Right lobe of liver (tissue), 6 donors: ENCODE data around the gene IFIT5. TPM values are rescaled to one million over a fixed set of nuclear protein-coding genes. Genes with fewer than 3 reads are reported as not detected.

Experiments
- ATAC-seq, 4 donors: fragments of 200-7000 bp; cut with Tn5 transposase; one replicate each; pipeline ENCODE4 v1.9.1; 2020; ENCODE audit warnings: mild to moderate bottlenecking in 4 of 4, moderate library complexity in 4 of 4
- DNase-seq, 3 donors: peaks; one replicate each; pipeline ENCODE4 v3.0.0-alpha.2; 2020
- H3K27ac ChIP-seq, 3 donors: fragments of 200-600 bp; one replicate each; pipeline ENCODE4 v1.8.0; 2022
- H3K27me3 ChIP-seq, 2 donors: fragments of 200-600 bp; one replicate each; pipeline ENCODE4 v1.8.0; 2022
- H3K36me3 ChIP-seq, 4 donors: fragments of 200-600 bp; sonication (generic) in 1 of 4; one replicate each; pipeline versions ENCODE4 v1.5.1 to v1.8.0; 2017 to 2022; ENCODE audit warnings: control low read depth in 1 of 4
- H3K4me1 ChIP-seq, 4 donors: fragments of 200-600 bp; sonication (generic) in 1 of 4; one replicate each; pipeline versions ENCODE4 v1.5.1 to v1.8.0; 2017 to 2022; ENCODE audit warnings: control low read depth in 1 of 4
- H3K4me3 ChIP-seq, 3 donors: fragments of 200-600 bp; one replicate each; pipeline ENCODE4 v1.8.0; 2022
- H3K9me3 ChIP-seq, 4 donors: fragments of 200-600 bp; sonication (generic) in 1 of 4; one replicate each; pipeline versions ENCODE4 v1.5.1 to v1.8.0; 2017 to 2022; ENCODE audit warnings: control low read depth in 1 of 4
- CTCF ChIP-seq, 4 donors: fragments of 200-600 bp in 3 of 4; fragments of 450-650 bp in 1 of 4; IDR thresholded peaks; one replicate each; pipeline versions ENCODE4 v1.5.1 to v1.8.0; 2016 to 2022; ENCODE audit warnings: antibody characterized with exemption in 4 of 4, mild to moderate bottlenecking in 2 of 4
- POLR2A ChIP-seq: fragments of 450-650 bp; IDR thresholded peaks from one replicate; pipeline ENCODE4 v1.6.1; 2017; ENCODE audit warnings: antibody characterized with exemption, mild to moderate bottlenecking
- WGBS: methylation state at CpG from one replicate; pipeline ENCODE4 v1.1.6; 2018; ENCODE audit warnings: low coverage, low lambda C conversion rate; ENCODE audit not compliant: insufficient coverage; ENCODE audit errors: missing lambda C conversion rate; 5-methylcytosine and 5-hydroxymethylcytosine counted together
- intact Hi-C, 2 donors: fragments of 100-400 bp; cut with DNase I; formaldehyde crosslinking; loops; one replicate each; pipeline versions ENCODE4 v1.11.2 to v1.14.1; 2022
- total RNA-seq, 6 experiments: library from RNA; depleted of rRNA in 2 of 6; stranded (reverse); fragments of >200 nt in 2 of 6; fragmentation: NEBNext Ultra II Directional in 3 of 6; extraction: Animal tissue kit (Norgen Biotek cat#: 25700) in 3 of 6; gene quantifications; one replicate each; pipeline versions ENCODE4 v1.1.0 to v1.2.4, GENCODE V29; 2016 to 2023
- donor health status: DM: no; HTN: yes; CAD: no.
- donor health status: DM: no; HTN: no; CAD: no.
- donor health status: DM: no; HTN: no; CAD: no.
- donor health status: DM: no; HTN: yes; CAD: no.
- donor health status: DM: no; HTN: yes; CAD: no.

The IFIT5 gene
- total RNA-seq, 6 experiments from 2014 or later, result 4.4 to 11.2 (median 8.3) TPM

- WGBS, result 1% methylated on average over 8 of the region's 8 CpGs
- TF ChIP-seq POLR2A (peak; percentile 55), CTCF (IDR thresholded peaks at IDR 0.05) (peak in 1 of 4 donors; percentile 16)
- Histone ChIP-seq H3K27ac (peak within 1 kb of the TSS; percentile 80 to 99 (median 93)), H3K4me3 (peak within 1 kb of the TSS; percentile 48 to 67 (median 59)), H3K27me3 (no peaks in the 10 kb centered on the region), H3K36me3 (no peaks in the 10 kb centered on the region), H3K9me3 (no peaks in the 10 kb centered on the region), H3K4me1 (peaks cover 0 to 14% (median 5%) of the 10 kb centered on the region in 4 donors)
- DNase-seq (peak in 1 of 3 donors; percentile 78), ATAC-seq (peak; percentile 91 to 93 (median 92))
- intact Hi-C loops, result no loop called here
Observed at GRCh38 chr10:89391907-89392756, 22.2 kb upstream of the IFIT5 start, which contains the start of gene IFIT1. Gene IFIT1, plus strand, starts transcription at chr10:89392623. Its CDS starts 90 bp downstream, at chr10:89392713.

DNA sequence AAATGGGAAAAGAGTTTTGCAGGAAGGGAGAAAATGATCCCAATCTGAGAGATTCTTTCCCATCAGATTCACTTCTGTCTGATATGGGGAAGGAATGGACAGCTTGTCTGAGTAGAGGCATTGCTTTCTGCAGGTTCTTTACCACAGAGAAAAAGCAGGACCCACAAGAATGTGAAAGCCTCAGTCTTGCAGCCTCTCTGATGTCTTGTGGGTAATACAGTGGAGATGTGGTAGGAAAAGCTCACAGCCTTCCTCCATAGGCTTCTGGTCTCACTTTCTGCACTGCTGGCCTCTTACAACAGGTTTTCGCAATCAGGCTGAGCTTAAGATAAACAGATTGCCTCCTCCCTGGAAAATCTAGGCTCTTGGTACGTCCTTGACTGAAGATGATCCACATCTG is 21.4 kb upstream of the IFIT5 start:
- 8% methylated on average over 2 of the region's 2 CpGs for WGBS
- Histone ChIP-seq H3K4me3 (peak overlapping the region; percentile 48 to 67 (median 59)), H3K27me3 (no peaks in the 10 kb centered on the region), H3K36me3 (no peaks in the 10 kb centered on the region), H3K27ac (peak overlapping the region; percentile 80 to 99 (median 93)), H3K9me3 (no peaks in the 10 kb centered on the region), H3K4me1 (peaks cover 0 to 16% (median 6%) of the 10 kb centered on the region in 4 donors)
- TF ChIP-seq CTCF (IDR thresholded peaks at IDR 0.05) (no peak), POLR2A (no peak)
- ATAC-seq (peak; percentile 63 to 73 (median 69)), DNase-seq (no peak)
- intact Hi-C loops, result no loop called here

DNA sequence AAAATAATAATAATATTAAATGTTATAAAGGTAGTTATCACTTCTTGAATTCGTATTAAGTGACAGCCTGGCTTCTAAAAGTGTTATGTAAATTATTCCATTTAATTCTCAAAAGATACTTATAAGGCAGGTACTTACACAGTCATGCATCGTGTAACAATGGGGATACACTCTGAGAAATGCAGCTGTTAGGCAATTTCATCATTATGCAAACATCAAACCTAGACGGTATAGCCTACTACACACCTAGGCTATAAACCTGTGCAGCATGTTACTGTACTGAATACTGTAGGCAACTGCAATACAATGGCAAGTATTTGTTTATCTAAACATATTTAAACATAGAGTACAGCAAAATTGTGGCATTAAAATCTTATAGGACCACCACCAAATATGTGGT is 20.5 kb upstream of the IFIT5 start:
- Histone ChIP-seq H3K27ac (peak overlapping the region in 1 of 3 donors; percentile 99), H3K9me3 (no peaks in the 10 kb centered on the region), H3K4me1 (peaks cover 0 to 19% (median 7%) of the 10 kb centered on the region in 4 donors), H3K36me3 (no peaks in the 10 kb centered on the region), H3K27me3 (no peaks in the 10 kb centered on the region), H3K4me3 (peak overlapping the region in 2 of 3 donors; percentile 59 to 67)
- intact Hi-C loops, result no loop called here
- 5% methylated on average over 3 of the region's 3 CpGs for WGBS
- no peak for ATAC-seq
- TF ChIP-seq CTCF (IDR thresholded peaks at IDR 0.05) (no peak), POLR2A (no peak)
- no peak for DNase-seq

DNA sequence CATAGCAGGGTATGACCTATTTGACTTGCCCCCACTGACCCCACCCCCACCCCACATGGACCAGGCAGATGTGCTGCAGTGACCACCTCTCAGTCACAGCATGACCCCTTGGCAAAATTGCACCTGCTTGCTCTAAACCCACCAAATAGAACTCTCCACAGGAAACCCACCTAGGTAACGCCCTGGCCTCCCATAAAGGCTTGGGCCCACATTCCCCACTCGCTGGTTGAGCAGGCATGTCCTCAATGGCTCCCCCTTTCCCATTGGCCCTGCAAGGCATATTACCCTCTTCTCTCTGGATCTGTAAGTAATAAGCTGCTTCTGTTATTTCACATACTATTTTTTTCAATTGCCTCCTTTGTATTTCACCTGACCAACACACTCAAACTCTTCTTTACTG is 19.2 kb upstream of the IFIT5 start:
- no peak for ATAC-seq
- no peak for TF ChIP-seq CTCF (IDR thresholded peaks at IDR 0.05)
- no peak for TF ChIP-seq POLR2A

More for the DNA sequence above, 19.2 kb upstream of the IFIT5 start:
- Histone ChIP-seq H3K27ac (no peak overlapping the region), H3K9me3 (no peaks in the 10 kb centered on the region), H3K4me1 (peaks cover 0 to 19% (median 7%) of the 10 kb centered on the region in 4 donors), H3K4me3 (no peak overlapping the region), H3K36me3 (no peaks in the 10 kb centered on the region), H3K27me3 (no peaks in the 10 kb centered on the region)
- no peak for DNase-seq
- intact Hi-C loops, result no loop called here
- 86% methylated on average over 1 of the region's 2 CpGs for WGBS
